ENCODE data around the gene GNMT.

GRCh38 chr6:42993445-42993844, 32.9 kb downstream of the GNMT start:
- TF ChIP-seq POLR2AphosphoS5 (IDR thresholded peaks at IDR 0.05; ENCODE audit: low read depth, low read length) (no peak), POLR2A (IDR thresholded peaks at IDR 0.05; ENCODE audit: low read depth, low read length) (no peak), PAX5 (IDR thresholded peaks at IDR 0.05; ENCODE audit: insufficient read depth, low read length, severe bottlenecking) (no peak)

All from GM12891 (cell line).